Mesangial cell (primary cell): ENCODE data around the gene NAPA. TPM values are rescaled to one million over a fixed set of nuclear protein-coding genes. Genes with fewer than 3 reads are reported as not detected.

ENCODE experiments used
- total RNA-seq: library from RNA; depleted of rRNA; stranded (reverse); fragments of >200 nt; gene quantifications from 2 replicates; pipeline ENCODE4 v1.2.3, GENCODE V29; 2015

NAPA gene
- total RNA-seq: 94.7 and 108 TPM in 2 replicates

GRCh38 chr19:47514869-47515588, at the start of gene NAPA:
NAPA (minus strand) TSS chr19:47515063; CDS start chr19:47514940, 123 bp downstream.

GRCh38 chr19:47483800-47484690, 30.8 kb downstream of the NAPA start, which contains the start of gene KPTN:
KPTN (minus strand) TSS chr19:47484219; CDS start chr19:47484160, 59 bp downstream.

GRCh38 chr19:47471733-47472457, 43.0 kb downstream of the NAPA start, which contains the start of gene SLC8A2:
SLC8A2 (minus strand) TSS chr19:47471893; CDS start chr19:47466403, 5,490 bp downstream.

Other genes starting within 250 kb of the NAPA start
- gene INAFM1, start 240.2 kb downstream of the NAPA start, total RNA-seq: 5.2 and 12.4 TPM in 2 replicates
- gene C5AR1, start 205.2 kb downstream of the NAPA start, total RNA-seq: not detected in 2 replicates
- gene C5AR2, start 182.9 kb downstream of the NAPA start, total RNA-seq: not detected in 2 replicates
- gene DHX34, start 165.7 kb downstream of the NAPA start, total RNA-seq: 16.8 and 18.9 TPM in 2 replicates
- 6.0 and 12.4 TPM in 2 replicates for gene MEIS3, start 95.5 kb downstream of the NAPA start, total RNA-seq
- gene SLC8A2, start 43.2 kb downstream of the NAPA start, total RNA-seq: not detected in 2 replicates
- gene KPTN, start 30.8 kb downstream of the NAPA start, total RNA-seq: 6.6 and 7.7 TPM in 2 replicates
- gene ZNF541, start 58.1 kb upstream of the NAPA start, total RNA-seq: 0.13 TPM in 1 of 2 replicates, not detected in the other
- gene BICRA, start 94.1 kb upstream of the NAPA start, total RNA-seq: 6.1 and 6.4 TPM in 2 replicates
- gene EHD2, start 198.4 kb upstream of the NAPA start, total RNA-seq: 125 and 161 TPM in 2 replicates
- 112 and 234 TPM in 2 replicates for gene NOP53, start 230.5 kb upstream of the NAPA start, total RNA-seq